GM21619 (cell line): ENCODE results near the gene TSC22D1.
"Not testable (repeated sequence)": the region's sequence is repeated elsewhere in the genome, so short reads cannot be mapped to it uniquely, and the experiment has no call there.

Experiments
- ATAC-seq: cut with Tn5 transposase; IDR thresholded peaks from one replicate; pipeline ENCODE4 v1.9.1; 2021; ENCODE audit not compliant: unreplicated experiment

Gene TSC22D1

GRCh38 chr13:44573790-44574465, 2.2 kb downstream of the TSC22D1 start:
- no peak for ATAC-seq

- no peak for ATAC-seq
Measured at GRCh38 chr13:44573071-44573470, 3.1 kb downstream of the TSC22D1 start.

GRCh38 chr13:44566601-44567000, 9.5 kb downstream of the TSC22D1 start:
- no peak for ATAC-seq

GRCh38 chr13:44565881-44566280, 10.2 kb downstream of the TSC22D1 start:
- no peak for ATAC-seq

- no peak for ATAC-seq
Measured at GRCh38 chr13:44564936-44565335, 11.2 kb downstream of the TSC22D1 start.

- ATAC-seq = not testable (repeated sequence)
Measured at GRCh38 chr13:44562853-44563252, 13.3 kb downstream of the TSC22D1 start.

GRCh38 chr13:44561351-44561750, 14.8 kb downstream of the TSC22D1 start:
- no peak for ATAC-seq

GRCh38 chr13:44557986-44558385, 18.1 kb downstream of the TSC22D1 start:
- no peak for ATAC-seq

- no peak for ATAC-seq
Measured at GRCh38 chr13:44555207-44555606, 20.9 kb downstream of the TSC22D1 start.

GRCh38 chr13:44549476-44549875, 26.7 kb downstream of the TSC22D1 start:
- no peak for ATAC-seq

GRCh38 chr13:44546164-44546563, 30.0 kb downstream of the TSC22D1 start:
- ATAC-seq = no peak

- ATAC-seq = no peak
Measured at GRCh38 chr13:44543369-44543768, 32.8 kb downstream of the TSC22D1 start.

GRCh38 chr13:44542361-44542760, 33.8 kb downstream of the TSC22D1 start:
- ATAC-seq = no peak

GRCh38 chr13:44541601-44542000, 34.5 kb downstream of the TSC22D1 start:
- no peak for ATAC-seq

GRCh38 chr13:44540761-44541434, 35.2 kb downstream of the TSC22D1 start:
- no peak for ATAC-seq

GRCh38 chr13:44537248-44537647, 38.9 kb downstream of the TSC22D1 start:
- no peak for ATAC-seq

GRCh38 chr13:44523146-44524015, 52.7 kb downstream of the TSC22D1 start:
- peak; percentile 57 for ATAC-seq

- no peak for ATAC-seq
Measured at GRCh38 chr13:44519642-44520041, 56.5 kb downstream of the TSC22D1 start.

- no peak for ATAC-seq
Measured at GRCh38 chr13:44516771-44517170, 59.4 kb downstream of the TSC22D1 start.

- ATAC-seq = no peak
Measured at GRCh38 chr13:44514278-44514677, 61.9 kb downstream of the TSC22D1 start.

GRCh38 chr13:44509853-44510252, 66.3 kb downstream of the TSC22D1 start:
- ATAC-seq = not testable (repeated sequence)
